ENCODE data around the gene ATP6V0E1. TPM values are rescaled to one million over a fixed set of nuclear protein-coding genes. Genes with fewer than 3 reads are reported as not detected.

The ATP6V0E1 gene
- 52.5 TPM for total RNA-seq

- DNase-seq = peak; percentile 96
Measured at GRCh38 chr5:172983542-172984243, at the start of gene ATP6V0E1. ATP6V0E1 (plus strand) TSS chr5:172983771; CDS start chr5:172983861, 90 bp downstream.

GRCh38 chr5:172935096-172935495 is 48.5 kb upstream of the ATP6V0E1 start:
- no peak for DNase-seq

GRCh38 chr5:172936401-172936800 is 47.2 kb upstream of the ATP6V0E1 start:
- DNase-seq = no peak

- peak; percentile 69 for DNase-seq
Measured at GRCh38 chr5:172939071-172939470, 44.5 kb upstream of the ATP6V0E1 start.

- DNase-seq = peak; percentile 94
Measured at GRCh38 chr5:172939611-172940267, 43.8 kb upstream of the ATP6V0E1 start.

- peak; percentile 84 for DNase-seq
Measured at GRCh38 chr5:172940268-172941066, 43.1 kb upstream of the ATP6V0E1 start.

- peak; percentile 56 for DNase-seq
Measured at GRCh38 chr5:172941067-172941516, 42.5 kb upstream of the ATP6V0E1 start.

- no peak for DNase-seq
Measured at GRCh38 chr5:172942556-172942955, 41.0 kb upstream of the ATP6V0E1 start.

GRCh38 chr5:172943283-172943841 is 40.2 kb upstream of the ATP6V0E1 start:
- peak; percentile 70 for DNase-seq

- no peak for DNase-seq
Measured at GRCh38 chr5:172943906-172944305, 39.7 kb upstream of the ATP6V0E1 start.

- DNase-seq = no peak
Measured at GRCh38 chr5:172944741-172945140, 38.8 kb upstream of the ATP6V0E1 start.

GRCh38 chr5:172945151-172945550 is 38.4 kb upstream of the ATP6V0E1 start:
- no peak for DNase-seq

- DNase-seq = no peak
Measured at GRCh38 chr5:172946146-172946545, 37.4 kb upstream of the ATP6V0E1 start.

- DNase-seq = no peak
Measured at GRCh38 chr5:172949426-172949825, 34.1 kb upstream of the ATP6V0E1 start.

GRCh38 chr5:172950176-172950965 is 33.2 kb upstream of the ATP6V0E1 start:
- DNase-seq = no peak

- DNase-seq = no peak
Measured at GRCh38 chr5:172951371-172952033, 32.1 kb upstream of the ATP6V0E1 start.

GRCh38 chr5:172952034-172952511 is 31.5 kb upstream of the ATP6V0E1 start:
- DNase-seq = peak; percentile 69

GRCh38 chr5:172953776-172954675 is 29.5 kb upstream of the ATP6V0E1 start:
- DNase-seq = no peak

GRCh38 chr5:172954751-172955159 is 28.8 kb upstream of the ATP6V0E1 start:
- DNase-seq = no peak

- DNase-seq = no peak
Measured at GRCh38 chr5:172956228-172956627, 27.3 kb upstream of the ATP6V0E1 start.

Data from tongue (tissue), 2 donors.